ENCODE results near the gene PNPLA7.

DNA sequence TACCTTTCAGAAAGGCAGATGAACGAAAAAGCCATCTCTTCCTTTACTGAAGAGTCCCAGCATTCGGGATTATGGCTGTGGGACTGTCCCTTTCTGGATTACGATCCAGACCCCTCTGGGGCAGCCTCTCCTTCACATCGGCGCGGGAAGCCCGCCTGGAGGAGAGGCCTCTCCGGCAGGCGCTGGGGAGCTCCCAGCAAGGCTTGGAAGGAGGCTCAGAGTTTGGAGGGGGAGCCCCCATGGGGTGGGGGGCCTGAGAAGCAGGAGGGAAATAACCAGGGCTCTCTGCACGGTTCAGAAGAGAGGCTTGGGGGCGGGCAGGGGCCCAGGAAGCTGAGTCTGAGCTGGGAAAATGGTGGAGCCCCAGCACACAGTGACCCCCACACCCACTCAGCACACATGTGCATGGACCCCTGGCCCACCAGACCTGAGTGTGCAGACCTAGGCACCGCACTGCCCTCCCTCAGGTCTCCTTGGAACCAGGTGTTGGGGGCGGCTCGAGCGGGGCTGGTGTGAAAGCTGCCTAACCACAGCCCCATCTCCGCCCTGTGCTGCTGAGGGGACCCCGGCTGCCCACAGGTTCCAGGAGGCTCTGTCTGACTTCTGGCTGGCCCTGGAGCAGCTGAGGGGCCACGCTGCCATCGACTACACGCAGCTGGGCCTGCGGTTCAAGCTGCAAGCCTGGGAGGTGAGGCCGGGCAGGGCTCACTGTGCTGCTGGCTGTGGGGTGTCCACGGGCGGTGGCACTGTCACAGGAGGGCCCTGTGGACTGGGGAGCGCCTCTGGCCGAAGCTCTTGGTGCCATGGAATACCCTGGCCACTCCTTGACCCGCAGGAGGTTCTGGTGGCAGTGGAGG lies 122.5 kb downstream of the PNPLA7 start:
- TF ChIP-seq, protein P1, sequence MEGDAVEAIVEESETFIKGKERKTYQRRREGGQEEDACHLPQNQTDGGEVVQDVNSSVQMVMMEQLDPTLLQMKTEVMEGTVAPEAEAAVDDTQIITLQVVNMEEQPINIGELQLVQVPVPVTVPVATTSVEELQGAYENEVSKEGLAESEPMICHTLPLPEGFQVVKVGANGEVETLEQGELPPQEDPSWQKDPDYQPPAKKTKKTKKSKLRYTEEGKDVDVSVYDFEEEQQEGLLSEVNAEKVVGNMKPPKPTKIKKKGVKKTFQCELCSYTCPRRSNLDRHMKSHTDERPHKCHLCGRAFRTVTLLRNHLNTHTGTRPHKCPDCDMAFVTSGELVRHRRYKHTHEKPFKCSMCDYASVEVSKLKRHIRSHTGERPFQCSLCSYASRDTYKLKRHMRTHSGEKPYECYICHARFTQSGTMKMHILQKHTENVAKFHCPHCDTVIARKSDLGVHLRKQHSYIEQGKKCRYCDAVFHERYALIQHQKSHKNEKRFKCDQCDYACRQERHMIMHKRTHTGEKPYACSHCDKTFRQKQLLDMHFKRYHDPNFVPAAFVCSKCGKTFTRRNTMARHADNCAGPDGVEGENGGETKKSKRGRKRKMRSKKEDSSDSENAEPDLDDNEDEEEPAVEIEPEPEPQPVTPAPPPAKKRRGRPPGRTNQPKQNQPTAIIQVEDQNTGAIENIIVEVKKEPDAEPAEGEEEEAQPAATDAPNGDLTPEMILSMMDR (IDR thresholded peaks at IDR 0.05; ENCODE audit: borderline replicate concordance, extremely low read depth, low read length, poor library complexity, severe bottlenecking): no peak
- no peak for TF ChIP-seq EZH2 (IDR thresholded peaks at IDR 0.05; ENCODE audit: borderline replicate concordance, low read depth, low read length, severe bottlenecking)
